Ovary (tissue), 9 donors: ENCODE measurements around the gene MAGI1. TPM values are rescaled to one million over a fixed set of nuclear protein-coding genes. Genes with fewer than 3 reads are reported as not detected.

ENCODE experiments used
- DNase-seq, 5 donors: peaks; one replicate each; pipeline ENCODE4 v3.0.0-alpha.2; 2019 to 2020
- H3K27ac ChIP-seq, 2 donors: fragments of 200-600 bp; one replicate each; pipeline versions ENCODE4 v1.5.1 to v1.8.0; 2019 to 2022
- H3K27me3 ChIP-seq: fragments of 200-600 bp; one replicate; pipeline ENCODE4 v1.8.0; 2022
- H3K36me3 ChIP-seq: fragments of 200-600 bp; sonication (generic); one replicate; pipeline ENCODE4 v1.5.1; 2019
- H3K4me1 ChIP-seq: one replicate; pipeline ENCODE4 v1.8.1; 2013; ENCODE audit warnings: mild to moderate bottlenecking, moderate library complexity; ENCODE audit not compliant: insufficient read depth
- H3K4me3 ChIP-seq: fragments of 200-600 bp; sonication (generic); one replicate; pipeline ENCODE4 v1.5.1; 2017
- H3K9me3 ChIP-seq, 2 donors: fragments of 200-600 bp in 1 of 2; sonication (generic) in 1 of 2; one replicate each; pipeline versions ENCODE4 v1.5.1 to v1.8.1; 2013 to 2019; ENCODE audit warnings: mild to moderate bottlenecking in 1 of 2, moderate library complexity in 1 of 2
- CTCF ChIP-seq, 3 donors: fragments of 450-650 bp in 2 of 3; fragments of 200-600 bp in 1 of 3; IDR thresholded peaks; one replicate each; pipeline versions ENCODE4 v1.5.1 to v1.8.0; 2016 to 2022; ENCODE audit warnings: antibody characterized with exemption in 3 of 3, mild to moderate bottlenecking in 1 of 3
- EP300 ChIP-seq: sonication (generic); formaldehyde crosslinking; IDR thresholded peaks from one replicate; pipeline ENCODE4 v1.6.1; 2017; ENCODE audit warnings: antibody characterized with exemption
- POLR2A ChIP-seq: fragments of 450-650 bp; IDR thresholded peaks from one replicate; pipeline ENCODE4 v1.6.1; 2017; ENCODE audit warnings: antibody characterized with exemption, mild to moderate bottlenecking, moderate library complexity
- WGBS, 3 donors: extraction: QIAGEN DNeasy Blood & Tissue Kit in 1 of 3; methylation state at CpG; one replicate each; pipeline versions ENCODE4 v1.1.5 to v1.1.7; 2013 to 2017; 5-methylcytosine and 5-hydroxymethylcytosine counted together
- intact Hi-C, 4 donors: fragments of 100-400 bp; cut with DNase I; formaldehyde crosslinking; loops; one replicate each; pipeline versions ENCODE4 v1.11.0 to v1.15.1; 2022 to 2023
- polyA plus RNA-seq, 2 donors: library from polyadenylated mRNA; stranded (reverse); fragments of 200-250 nt in 1 of 2; fragments of 350-450 nt in 1 of 2; fragmentation: Illumina TruSeq in 1 of 2; extraction: RNeasy Lipid Tissue Mini Kit (QIAGEN cat#74804) in 1 of 2; gene quantifications; one replicate each; pipeline ENCODE4 v1.2.3, GENCODE V29; 2013 to 2014
- total RNA-seq, 7 donors: library from RNA; depleted of rRNA in 2 of 7; stranded (reverse); fragments of >200 nt in 2 of 7; fragmentation: NEBNext Ultra II Directional in 3 of 7; extraction: Animal tissue kit (Norgen Biotek cat#: 25700) in 3 of 7; gene quantifications; one replicate each; pipeline versions ENCODE4 v1.1.0 to v1.2.4, GENCODE V29; 2016 to 2023
- donor health status: DM: no; HTN: no; CAD: no; lungs with moderate emphysema.
- donor health status: DM: no; HTN: no; CAD: no.
- donor health status: Bipolar disorder and iron deficiency.
- donor health status: DM: yes; HTN: yes; CAD: no.
- donor health status: DM: no; HTN: no; CAD: no.
- donor health status: DM: yes; HTN: yes; CAD: no.

The MAGI1 gene
- total and polyA plus RNA-seq, 9 donors: 5.5 to 35.7 (median 8.7) TPM

GRCh38 chr3:65445573-65446169 lies 593.0 kb downstream of the MAGI1 start:
- Histone ChIP-seq H3K9me3 (no peaks in the 10 kb centered on the region), H3K4me3 (no peak overlapping the region), H3K36me3 (no peaks in the 10 kb centered on the region), H3K27me3 (no peaks in the 10 kb centered on the region), H3K4me1 (no peaks in the 10 kb centered on the region), H3K27ac (no peak overlapping the region)
- WGBS, 3 donors: 84 to 95% (median 93%) methylated on average over 4 of the region's 4 CpGs
- no peak for DNase-seq
- no peak for TF ChIP-seq EP300
- TF ChIP-seq POLR2A: no peak
- no peak for TF ChIP-seq CTCF (IDR thresholded peaks at IDR 0.05)
- intact Hi-C loops: no loop called here

- Histone ChIP-seq H3K9me3 (no peaks in the 10 kb centered on the region), H3K27me3 (no peaks in the 10 kb centered on the region), H3K36me3 (no peaks in the 10 kb centered on the region), H3K4me1 (no peaks in the 10 kb centered on the region), H3K4me3 (no peak overlapping the region), H3K27ac (no peak overlapping the region)
- DNase-seq: no peak
- WGBS, 3 donors: 83 to 89% (median 89%) methylated on average over 7 of the region's 7 CpGs
- TF ChIP-seq EP300: no peak
- TF ChIP-seq POLR2A: no peak
- no peak for TF ChIP-seq CTCF (IDR thresholded peaks at IDR 0.05)
- intact Hi-C loops: no loop called here
These were observed 594.3 kb downstream of the MAGI1 start for GRCh38 chr3:65444447-65444815.

- H3K9me3 ChIP-seq: no peaks in the 10 kb centered on the region
- H3K4me1 ChIP-seq: no peaks in the 10 kb centered on the region
- no peak for DNase-seq
- TF ChIP-seq EP300 (no peak), CTCF (IDR thresholded peaks at IDR 0.05) (no peak), POLR2A (no peak)
- 95 to 97% (median 95%) methylated on average over 4 of the region's 4 CpGs for WGBS, 3 donors
- no peaks in the 10 kb centered on the region for H3K36me3 ChIP-seq
- intact Hi-C loops: no loop called here
- no peaks in the 10 kb centered on the region for H3K27me3 ChIP-seq
- no peak overlapping the region for H3K27ac ChIP-seq
- no peak overlapping the region for H3K4me3 ChIP-seq
These were observed 594.8 kb downstream of the MAGI1 start for GRCh38 chr3:65443739-65444446.

GRCh38 chr3:65439641-65440284 lies 599.0 kb downstream of the MAGI1 start:
- WGBS, 3 donors: 7 to 19% (median 12%) methylated on average over 6 of the region's 6 CpGs
- intact Hi-C loops: no loop called here
- H3K27ac ChIP-seq: no peak overlapping the region

More at GRCh38 chr3:65439641-65440284, 599.0 kb downstream of the MAGI1 start:
- Histone ChIP-seq H3K9me3 (no peaks in the 10 kb centered on the region), H3K36me3 (no peaks in the 10 kb centered on the region), H3K27me3 (no peaks in the 10 kb centered on the region), H3K4me3 (no peak overlapping the region), H3K4me1 (no peaks in the 10 kb centered on the region)
- DNase-seq: peak in 4 of 5 donors; percentile 9 to 60 (median 38)
- TF ChIP-seq EP300 (no peak), POLR2A (no peak), CTCF (IDR thresholded peaks at IDR 0.05) (no peak)
